CD14-positive monocyte (primary cell): ENCODE data around the gene LY6G6D. TPM values are rescaled to one million over a fixed set of nuclear protein-coding genes. Genes with fewer than 3 reads are reported as not detected.

ENCODE experiments used
- DNase-seq, 3 donors: peaks; one replicate each; pipeline ENCODE4 v3.0.0-alpha.2; 2011 to 2022
- H2AFZ ChIP-seq: 2 replicates; pipeline ENCODE4 v1.6.0; 2012; ENCODE audit warnings: mild to moderate bottlenecking, low read depth, low read length, inconsistent platforms; ENCODE audit not compliant: insufficient read depth, poor library complexity, severe bottlenecking
- H3K27ac ChIP-seq, 2 donors: 1 replicate in 1 of 2; 2 replicates in 1 of 2; pipeline ENCODE4 v1.5.1; 2012 to 2013; ENCODE audit warnings: low read length in 2 of 2, control low read depth in 1 of 2, inconsistent platforms in 1 of 2, low read depth in 1 of 2, mild to moderate bottlenecking in 1 of 2
- H3K27me3 ChIP-seq, 2 donors: one replicate each; pipeline versions ENCODE4 v1.6.0 to v1.6.1; 2011 to 2013; ENCODE audit warnings: low read length in 2 of 2; ENCODE audit not compliant: control insufficient read depth in 2 of 2, insufficient read depth in 2 of 2
- H3K36me3 ChIP-seq, 2 donors: replicated peaks in 1 of 2; 1 replicate in 1 of 2; 2 replicates in 1 of 2; pipeline versions ENCODE4 v1.5.1 to v1.6.1; 2012 to 2013; ENCODE audit warnings: low read length in 2 of 2, control low read depth in 1 of 2, inconsistent platforms in 1 of 2, mild to moderate bottlenecking in 1 of 2; ENCODE audit not compliant: insufficient read depth in 2 of 2, control insufficient read depth in 1 of 2
- H3K4me1 ChIP-seq, 2 donors: 1 replicate in 1 of 2; 2 replicates in 1 of 2; pipeline versions ENCODE4 v1.5.1 to v1.6.1; 2012 to 2013; ENCODE audit warnings: low read length in 2 of 2, control low read depth in 1 of 2, inconsistent platforms in 1 of 2, mild to moderate bottlenecking in 1 of 2, moderate library complexity in 1 of 2; ENCODE audit not compliant: insufficient read depth in 2 of 2, control insufficient read depth in 1 of 2
- H3K4me2 ChIP-seq: replicated peaks from 2 replicates; pipeline ENCODE3; 2012; ENCODE audit warnings: low read length, moderate library complexity, mild to moderate bottlenecking; ENCODE audit not compliant: poor library complexity, severe bottlenecking; ENCODE audit errors: extremely low read depth
- H3K4me3 ChIP-seq, 3 experiments: fragments of 200-600 bp in 1 of 3; sonication (generic) in 1 of 3; replicated peaks in 1 of 3; 1 replicate in 2 of 3; 2 replicates in 1 of 3; pipeline ENCODE4 v1.5.1; 2011 to 2013; ENCODE audit warnings: low read length in 3 of 3, mild to moderate bottlenecking in 3 of 3, control low read depth in 2 of 3, low read depth in 2 of 3, inconsistent platforms in 1 of 3, moderate library complexity in 1 of 3
- H3K79me2 ChIP-seq: 2 replicates; pipeline ENCODE4 v1.6.0; 2012; ENCODE audit warnings: mild to moderate bottlenecking, control low read depth, inconsistent platforms, low read length, moderate library complexity; ENCODE audit not compliant: insufficient read depth
- H3K9ac ChIP-seq: 2 replicates; pipeline ENCODE4 v1.6.0; 2017; ENCODE audit warnings: low read length, mild to moderate bottlenecking; ENCODE audit not compliant: insufficient read depth, poor library complexity, severe bottlenecking
- H3K9me3 ChIP-seq, 2 donors: replicated peaks in 1 of 2; 1 replicate in 1 of 2; 2 replicates in 1 of 2; pipeline versions ENCODE4 v1.5.1 to v1.6.1; 2012 to 2013; ENCODE audit warnings: low read length in 2 of 2, control low read depth in 1 of 2; ENCODE audit not compliant: control insufficient read depth in 1 of 2, insufficient read depth in 1 of 2
- H4K20me1 ChIP-seq: 2 replicates; pipeline ENCODE4 v1.6.0; 2012; ENCODE audit warnings: mild to moderate bottlenecking, low read length, control low read depth, moderate library complexity; ENCODE audit not compliant: insufficient read depth
- H3K27ac Mint-ChIP-seq, 7 donors: one replicate each; pipeline ENCODE4 v1.8.0; 2020; ENCODE audit warnings: mild to moderate bottlenecking in 7 of 7, mixed read lengths in 7 of 7, moderate library complexity in 6 of 7, inconsistent platforms in 2 of 7
- H3K27me3 Mint-ChIP-seq, 3 donors: one replicate each; pipeline ENCODE4 v1.8.0; 2021 to 2022; ENCODE audit warnings: low read depth in 3 of 3, mild to moderate bottlenecking in 3 of 3, mixed read lengths in 3 of 3, moderate library complexity in 3 of 3, inconsistent platforms in 1 of 3
- H3K36me3 Mint-ChIP-seq, 2 donors: one replicate each; pipeline ENCODE4 v1.8.0; 2020; ENCODE audit warnings: mixed read lengths in 2 of 2, inconsistent platforms in 1 of 2, mild to moderate bottlenecking in 1 of 2
- H3K4me1 Mint-ChIP-seq: one replicate; pipeline ENCODE4 v1.8.0; 2020; ENCODE audit warnings: mild to moderate bottlenecking, mixed read lengths
- H3K4me3 Mint-ChIP-seq, 2 donors: one replicate each; pipeline ENCODE4 v1.8.0; 2020; ENCODE audit warnings: mild to moderate bottlenecking in 2 of 2, mixed read lengths in 2 of 2, moderate library complexity in 1 of 2
- H3K9me3 Mint-ChIP-seq, 7 donors: one replicate each; pipeline ENCODE4 v1.8.0; 2020 to 2022; ENCODE audit warnings: mixed read lengths in 7 of 7, mild to moderate bottlenecking in 6 of 7, moderate library complexity in 6 of 7, inconsistent platforms in 2 of 7
- WGBS: methylation state at CpG from one replicate; pipeline ENCODE4 v1.1.5; 2013; ENCODE audit warnings: missing lambda C conversion rate; ENCODE audit not compliant: insufficient coverage; 5-methylcytosine and 5-hydroxymethylcytosine counted together
- intact Hi-C, 2 donors: fragments of 100-400 bp; cut with micrococcal nuclease; formaldehyde crosslinking; loops; one replicate each; pipeline versions ENCODE4 v1.15.0 to v1.15.1; 2023
- polyA plus RNA-seq, 3 donors: library from polyadenylated mRNA; depleted of rRNA in 1 of 3; unstranded in 2 of 3; stranded (reverse) in 1 of 3; fragments of 300-500 nt in 2 of 3; fragments of >200 nt in 1 of 3; fragmentation: Illumina TruSeq in 2 of 3; gene quantifications; 1 replicate in 2 of 3; 2 replicates in 1 of 3; pipeline ENCODE4 v1.2.3, GENCODE V29; 2012 to 2021
- TF ChIP-seq, protein P1 (sequence below): fragments of 200-600 bp; IDR thresholded peaks from one replicate; pipeline ENCODE4 v1.8.0; 2022; ENCODE audit warnings: antibody characterized with exemption, mild to moderate bottlenecking

Gene LY6G6D
- polyA plus RNA-seq, 3 donors: not detected

- Histone ChIP-seq H3K9me3 (no peaks in the 10 kb centered on the region), H3K4me3 (peak overlapping the region; percentile 41 to 76 (median 65)), H3K79me2 (no peaks in the 10 kb centered on the region), H3K27ac (peak overlapping the region in 1 of 2 donors; percentile 17), H3K4me2 (peak overlapping the region; percentile 93), H3K27me3 (peaks cover 0 to 4% of the 10 kb centered on the region in 2 donors), H3K4me1 (peaks cover 26 to 28% of the 10 kb centered on the region in 2 donors), H2AFZ (peak overlapping the region; percentile 95), H4K20me1 (no peaks in the 10 kb centered on the region), H3K36me3 (peaks cover 5 to 22% of the 10 kb centered on the region in 2 donors), H3K9ac (peak overlapping the region; percentile 57)
- TF ChIP-seq, protein P1, sequence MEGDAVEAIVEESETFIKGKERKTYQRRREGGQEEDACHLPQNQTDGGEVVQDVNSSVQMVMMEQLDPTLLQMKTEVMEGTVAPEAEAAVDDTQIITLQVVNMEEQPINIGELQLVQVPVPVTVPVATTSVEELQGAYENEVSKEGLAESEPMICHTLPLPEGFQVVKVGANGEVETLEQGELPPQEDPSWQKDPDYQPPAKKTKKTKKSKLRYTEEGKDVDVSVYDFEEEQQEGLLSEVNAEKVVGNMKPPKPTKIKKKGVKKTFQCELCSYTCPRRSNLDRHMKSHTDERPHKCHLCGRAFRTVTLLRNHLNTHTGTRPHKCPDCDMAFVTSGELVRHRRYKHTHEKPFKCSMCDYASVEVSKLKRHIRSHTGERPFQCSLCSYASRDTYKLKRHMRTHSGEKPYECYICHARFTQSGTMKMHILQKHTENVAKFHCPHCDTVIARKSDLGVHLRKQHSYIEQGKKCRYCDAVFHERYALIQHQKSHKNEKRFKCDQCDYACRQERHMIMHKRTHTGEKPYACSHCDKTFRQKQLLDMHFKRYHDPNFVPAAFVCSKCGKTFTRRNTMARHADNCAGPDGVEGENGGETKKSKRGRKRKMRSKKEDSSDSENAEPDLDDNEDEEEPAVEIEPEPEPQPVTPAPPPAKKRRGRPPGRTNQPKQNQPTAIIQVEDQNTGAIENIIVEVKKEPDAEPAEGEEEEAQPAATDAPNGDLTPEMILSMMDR: no peak
- Mint-ChIP-seq H3K4me3 (peak overlapping the region; percentile 84 to 91), H3K4me1 (peaks cover 35% of the 10 kb centered on the region), H3K9me3 (peaks cover 0 to 4% (median 0%) of the 10 kb centered on the region in 7 donors), H3K36me3 (peaks cover 18 to 27% of the 10 kb centered on the region in 2 donors), H3K27ac (peak overlapping the region; percentile 14 to 77 (median 42)), H3K27me3 (peaks cover 8 to 10% (median 10%) of the 10 kb centered on the region in 3 donors)
- peak in 2 of 3 donors; percentile 39 to 48 for DNase-seq
- 0% methylated on average over 32 of the region's 40 CpGs for WGBS
- intact Hi-C loops: loop anchor here (2.0 to 5.0 kb wide), 3 partner anchors 46 to 186 kb away; no protein-coding TSS in a partner anchor
These were observed 33.9 kb upstream of the LY6G6D start for GRCh38 chr6:31681135-31681671.

- H3K79me2 ChIP-seq: no peaks in the 10 kb centered on the region
- no peak overlapping the region for H3K9ac ChIP-seq
These were observed 31.6 kb upstream of the LY6G6D start for GRCh38 chr6:31683591-31683990.

More at GRCh38 chr6:31683591-31683990, 31.6 kb upstream of the LY6G6D start:
- H3K27ac Mint-ChIP-seq: peak overlapping the region in 3 of 7 donors; percentile 37 to 70 (median 68)
- Histone ChIP-seq H3K4me2 (peak overlapping the region; percentile 53), H3K4me1 (peaks cover 26 to 28% of the 10 kb centered on the region in 2 donors), H3K9me3 (no peaks in the 10 kb centered on the region), H3K4me3 (peak overlapping the region in 1 of 3 experiments; percentile 50), H4K20me1 (no peaks in the 10 kb centered on the region), H3K36me3 (peaks cover 29 to 46% of the 10 kb centered on the region in 2 donors), H3K27ac (no peak overlapping the region), H3K27me3 (peaks cover 0 to 4% of the 10 kb centered on the region in 2 donors), H2AFZ (no peak overlapping the region)
- peaks cover 42 to 45% of the 10 kb centered on the region in 2 donors for H3K36me3 Mint-ChIP-seq
- H3K27me3 Mint-ChIP-seq: peaks cover 10 to 15% (median 10%) of the 10 kb centered on the region in 3 donors
- H3K9me3 Mint-ChIP-seq: peaks cover 0 to 4% (median 0%) of the 10 kb centered on the region in 7 donors
- no peak for DNase-seq
- 93% methylated on average over 7 of the region's 13 CpGs for WGBS
- TF ChIP-seq, protein P1: no peak
- intact Hi-C loops: loop anchor here (5.0 kb wide), 2 partner anchors 149 to 184 kb away; no protein-coding TSS in a partner anchor
- H3K4me3 Mint-ChIP-seq: peak overlapping the region in 1 of 2 donors; percentile 70
- peaks cover 29% of the 10 kb centered on the region for H3K4me1 Mint-ChIP-seq
